Thoracic aorta (tissue), 2 donors: ENCODE measurements around the gene PUM2. TPM values are rescaled to one million over a fixed set of nuclear protein-coding genes. Genes with fewer than 3 reads are reported as not detected.

ENCODE experiments used
- ATAC-seq: fragments of 150-250 bp; one replicate; pipeline ENCODE4 v1.8.0; 2017; ENCODE audit warnings: low read depth; ENCODE audit not compliant: insufficient number of reproducible peaks, low FRiP score
- DNase-seq: peaks from one replicate; pipeline ENCODE4 v3.0.0-alpha.2; 2020; ENCODE audit warnings: low spot score
- H3K27ac ChIP-seq, 2 donors: fragments of 200-600 bp; sonication (generic); 1 replicate in 1 of 2; 2 replicates in 1 of 2; pipeline ENCODE4 v1.5.1; 2016; ENCODE audit warnings: mild to moderate bottlenecking in 2 of 2, moderate library complexity in 2 of 2
- H3K27me3 ChIP-seq: fragments of 200-600 bp; sonication (generic); replicated peaks from 2 replicates; pipeline ENCODE4 v1.6.0; 2016; ENCODE audit warnings: mild to moderate bottlenecking; ENCODE audit not compliant: insufficient read depth
- H3K36me3 ChIP-seq: fragments of 200-600 bp; sonication (generic); one replicate; pipeline ENCODE4 v1.5.1; 2016
- H3K4me1 ChIP-seq, 2 donors: fragments of 200-600 bp; sonication (generic); 1 replicate in 1 of 2; 2 replicates in 1 of 2; pipeline versions ENCODE4 v1.5.1 to v1.6.0; 2016; ENCODE audit warnings: low read depth in 2 of 2, mild to moderate bottlenecking in 1 of 2; ENCODE audit not compliant: control insufficient read depth in 1 of 2
- H3K4me3 ChIP-seq: fragments of 200-600 bp; sonication (generic); 2 replicates; pipeline ENCODE4 v1.5.1; 2016; ENCODE audit warnings: mild to moderate bottlenecking
- H3K9me3 ChIP-seq: fragments of 200-600 bp; sonication (generic); 2 replicates; pipeline ENCODE4 v1.5.1; 2016
- CTCF ChIP-seq: fragments of 200-600 bp; sonication (generic); IDR thresholded peaks from one replicate; pipeline ENCODE4 v1.5.1; 2019; ENCODE audit warnings: antibody characterized with exemption
- total RNA-seq, 2 donors: library from RNA; depleted of rRNA; stranded (reverse); fragments of >200 nt; gene quantifications; one replicate each; pipeline versions ENCODE4 v1.1.0 to v1.2.3, GENCODE V29; 2016

Gene PUM2
- total RNA-seq, 2 donors from 2014 or later = 45.4 to 88.7 TPM

GRCh38 chr2:20203072-20203471 is 147.6 kb downstream of the PUM2 start:
- H3K27ac ChIP-seq = no peak overlapping the region
- no peak overlapping the region for H3K4me3 ChIP-seq
- no peak for TF ChIP-seq CTCF
- H3K9me3 ChIP-seq = no peaks in the 10 kb centered on the region
- no peaks in the 10 kb centered on the region for H3K36me3 ChIP-seq
- DNase-seq (no peak), ATAC-seq (no peak)
- H3K4me1 ChIP-seq = no peaks in the 10 kb centered on the region
- no peaks in the 10 kb centered on the region for H3K27me3 ChIP-seq

GRCh38 chr2:20201671-20202070 is 149.0 kb downstream of the PUM2 start:
- H3K4me3 ChIP-seq = no peak overlapping the region
- no peaks in the 10 kb centered on the region for H3K27me3 ChIP-seq
- ATAC-seq (no peak), DNase-seq (no peak)
- H3K9me3 ChIP-seq = no peaks in the 10 kb centered on the region
- H3K27ac ChIP-seq = no peak overlapping the region
- no peak for TF ChIP-seq CTCF
- no peaks in the 10 kb centered on the region for H3K4me1 ChIP-seq
- H3K36me3 ChIP-seq = no peaks in the 10 kb centered on the region

- H3K9me3 ChIP-seq = no peaks in the 10 kb centered on the region
- H3K27ac ChIP-seq = no peak overlapping the region
- DNase-seq (no peak), ATAC-seq (no peak)
- H3K36me3 ChIP-seq = no peaks in the 10 kb centered on the region
- no peaks in the 10 kb centered on the region for H3K4me1 ChIP-seq
- TF ChIP-seq CTCF = no peak
- H3K4me3 ChIP-seq = no peak overlapping the region
- H3K27me3 ChIP-seq = no peaks in the 10 kb centered on the region
These were observed 149.7 kb downstream of the PUM2 start for GRCh38 chr2:20200697-20201555.

- Histone ChIP-seq H3K4me1 (no peaks in the 10 kb centered on the region), H3K9me3 (no peaks in the 10 kb centered on the region)
- TF ChIP-seq CTCF = no peak
These were observed 150.9 kb downstream of the PUM2 start for GRCh38 chr2:20199633-20200270.

GRCh38 chr2:20198796-20199632 is 151.6 kb downstream of the PUM2 start:
- Histone ChIP-seq H3K9me3 (no peaks in the 10 kb centered on the region), H3K27me3 (no peaks in the 10 kb centered on the region), H3K4me1 (no peaks in the 10 kb centered on the region), H3K4me3 (no peak overlapping the region), H3K36me3 (no peaks in the 10 kb centered on the region), H3K27ac (no peak overlapping the region)
- DNase-seq (no peak), ATAC-seq (no peak)
- TF ChIP-seq CTCF = no peak

More at GRCh38 chr2:20199633-20200270, 150.9 kb downstream of the PUM2 start:
- no peaks in the 10 kb centered on the region for H3K36me3 ChIP-seq
- no peak overlapping the region for H3K27ac ChIP-seq
- no peaks in the 10 kb centered on the region for H3K27me3 ChIP-seq
- no peak overlapping the region for H3K4me3 ChIP-seq
- ATAC-seq = no peak
- no peak for DNase-seq
